B cell (primary cell): ENCODE measurements around the gene ZNF420. TPM values are rescaled to one million over a fixed set of nuclear protein-coding genes. Genes with fewer than 3 reads are reported as not detected.

Source experiments
- ATAC-seq: fragments of 200-7000 bp; cut with Tn5 transposase; one replicate; pipeline ENCODE4 v1.10.0; 2021; ENCODE audit warnings: low read depth, mild to moderate bottlenecking, moderate number of reproducible peaks, moderate library complexity
- CTCF ChIA-PET: fragments of 350-600 bp; sonication (Branson Sonifier 250); formaldehyde crosslinking; loops from one replicate; lab custom pipeline; 2021; ENCODE audit warnings: antibody characterized with exemption, inconsistent platforms; lab: Charles Lee
- POLR2A ChIA-PET: fragments of 350-600 bp; sonication (Branson Sonifier 250); formaldehyde crosslinking; loops from one replicate; lab custom pipeline; 2021; ENCODE audit warnings: antibody characterized with exemption; lab: Charles Lee
- DNase-seq: peaks from one replicate; pipeline ENCODE4 v3.0.0; 2013
- H2AFZ ChIP-seq: 2 replicates; pipeline ENCODE4 v1.6.1; 2012; ENCODE audit warnings: mild to moderate bottlenecking, low read depth, low read length; ENCODE audit not compliant: insufficient read depth, poor library complexity, severe bottlenecking
- H3K27ac ChIP-seq, 2 donors: 1 replicate in 1 of 2; 2 replicates in 1 of 2; pipeline ENCODE4 v1.5.1; 2012 to 2013; ENCODE audit warnings: low read length in 2 of 2, mild to moderate bottlenecking in 2 of 2, moderate library complexity in 1 of 2
- H3K27me3 ChIP-seq, 4 experiments: fragments of 200-600 bp in 1 of 4; sonication (generic) in 1 of 4; replicated peaks in 1 of 4; 1 replicate in 2 of 4; 2 replicates in 2 of 4; pipeline versions ENCODE4 v1.6.1 to v1.7.0; 2013 to 2016; ENCODE audit warnings: low read length in 3 of 4, mild to moderate bottlenecking in 2 of 4, mixed read lengths in 1 of 4, moderate library complexity in 1 of 4; ENCODE audit not compliant: insufficient read depth in 4 of 4, control insufficient read depth in 3 of 4; ENCODE audit errors: control extremely low read depth in 1 of 4
- H3K36me3 ChIP-seq, 2 experiments: replicated peaks in 1 of 2; 1 replicate in 1 of 2; 2 replicates in 1 of 2; pipeline versions ENCODE4 v1.6.1 to v1.7.1; 2013; ENCODE audit warnings: low read length in 1 of 2; ENCODE audit not compliant: insufficient read depth in 2 of 2, control insufficient read depth in 1 of 2; ENCODE audit errors: control extremely low read depth in 1 of 2, extremely low read depth in 1 of 2
- H3K4me1 ChIP-seq, 2 donors: fragments of 200-600 bp in 1 of 2; sonication (generic) in 1 of 2; 1 replicate in 1 of 2; 2 replicates in 1 of 2; pipeline versions ENCODE4 v1.5.1 to v1.6.1; 2013 to 2017; ENCODE audit warnings: low read length in 2 of 2; ENCODE audit not compliant: control insufficient read depth in 2 of 2, insufficient read depth in 2 of 2
- H3K4me2 ChIP-seq: replicated peaks from 2 replicates; pipeline ENCODE3; 2012; ENCODE audit warnings: mild to moderate bottlenecking, low read depth, low read length; ENCODE audit not compliant: poor library complexity, severe bottlenecking
- H3K4me3 ChIP-seq, 5 experiments: fragments of 200-600 bp in 1 of 5; sonication (generic) in 1 of 5; 1 replicate in 3 of 5; 2 replicates in 2 of 5; pipeline versions ENCODE4 v1.5.1 to v1.7.0; 2011 to 2016; ENCODE audit warnings: low read length in 4 of 5, mild to moderate bottlenecking in 4 of 5, low read depth in 2 of 5, control low read depth in 1 of 5, moderate library complexity in 1 of 5; ENCODE audit not compliant: insufficient read depth in 1 of 5; ENCODE audit errors: control extremely low read depth in 1 of 5, extremely low read depth in 1 of 5
- H3K79me2 ChIP-seq: fragments of 200-600 bp; sonication (generic); one replicate; pipeline ENCODE4 v1.6.0; 2016; ENCODE audit warnings: low read length; ENCODE audit not compliant: control insufficient read depth, insufficient read depth
- H3K9ac ChIP-seq: fragments of 200-600 bp; sonication (generic); 2 replicates; pipeline ENCODE4 v1.6.1; 2017; ENCODE audit warnings: mild to moderate bottlenecking, low read length, moderate library complexity
- H3K9me3 ChIP-seq, 3 donors: one replicate each; pipeline versions ENCODE4 v1.6.1 to v1.7.1; 2013; ENCODE audit warnings: low read length in 2 of 3; ENCODE audit not compliant: control insufficient read depth in 2 of 3, insufficient read depth in 1 of 3; ENCODE audit errors: control extremely low read depth in 1 of 3
- H4K20me1 ChIP-seq: 2 replicates; pipeline ENCODE4 v1.6.0; 2012; ENCODE audit warnings: mild to moderate bottlenecking, low read length; ENCODE audit not compliant: insufficient read depth, control insufficient read depth, poor library complexity, severe bottlenecking
- H3K27ac Mint-ChIP-seq: one replicate; pipeline ENCODE4 v1.8.0; 2021; ENCODE audit warnings: mixed read lengths
- H3K27me3 Mint-ChIP-seq: one replicate; pipeline ENCODE4 v1.8.0; 2021; ENCODE audit warnings: mixed read lengths
- H3K4me1 Mint-ChIP-seq: one replicate; pipeline ENCODE4 v1.8.0; 2021; ENCODE audit warnings: mixed read lengths
- H3K4me3 Mint-ChIP-seq: one replicate; pipeline ENCODE4 v1.8.0; 2021; ENCODE audit warnings: mixed read lengths
- H3K9me3 Mint-ChIP-seq: one replicate; pipeline ENCODE4 v1.8.0; 2022; ENCODE audit warnings: mixed read lengths; ENCODE audit not compliant: insufficient read depth
- CTCF ChIP-seq: fragments of 200-600 bp; IDR thresholded peaks from one replicate; pipeline ENCODE4 v1.8.0; 2022; ENCODE audit warnings: antibody characterized with exemption, mild to moderate bottlenecking
- EZH2 ChIP-seq: IDR thresholded peaks from 2 replicates; pipeline ENCODE4 v1.6.1; 2012; ENCODE audit warnings: borderline replicate concordance, low read depth, mild to moderate bottlenecking, moderate library complexity, low read length; ENCODE audit not compliant: insufficient read depth, poor library complexity, severe bottlenecking
- WGBS: methylation state at CpG from one replicate; pipeline ENCODE4 v1.1.5; 2013; ENCODE audit warnings: missing lambda C conversion rate; ENCODE audit not compliant: insufficient coverage; 5-methylcytosine and 5-hydroxymethylcytosine counted together
- intact Hi-C: fragments of 100-400 bp; cut with micrococcal nuclease; formaldehyde crosslinking; loops from one replicate; pipeline ENCODE4 v1.10.0; 2022
- polyA plus RNA-seq: library from polyadenylated mRNA; depleted of rRNA; stranded (reverse); fragments of >200 nt; gene quantifications from 2 replicates; pipeline ENCODE4 v1.2.3, GENCODE V29; 2012
- total RNA-seq, 2 donors: library from RNA; stranded (reverse); fragments of 120-200 nt in 1 of 2; gene quantifications; 1 replicate in 1 of 2; 2 replicates in 1 of 2; pipeline versions ENCODE4 v1.2.3 to v1.2.4, GENCODE V29; 2013 to 2022

ZNF420 gene
- total and polyA plus RNA-seq, 2 donors (not counting 1 experiment from before 2014, with no cell fraction given) = 10.4 to 17.4 TPM

GRCh38 chr19:37055330-37055729 lies 22.9 kb upstream of the ZNF420 start:
- no peak for ATAC-seq
- Histone ChIP-seq H4K20me1 (no peaks in the 10 kb centered on the region), H3K36me3 (no peaks in the 10 kb centered on the region), H2AFZ (no peak overlapping the region), H3K27ac (no peak overlapping the region), H3K4me1 (no peaks in the 10 kb centered on the region), H3K9ac (no peak overlapping the region), H3K79me2 (no peaks in the 10 kb centered on the region), H3K4me2 (no peak overlapping the region), H3K27me3 (no peaks in the 10 kb centered on the region), H3K9me3 (peaks cover 1 to 66% (median 7%) of the 10 kb centered on the region in 3 donors), H3K4me3 (no peak overlapping the region)
- intact Hi-C loops = no loop called here
- H3K4me3 Mint-ChIP-seq = no peak overlapping the region
- no peak for DNase-seq
- WGBS = 97% methylated on average over 22 of the region's 22 CpGs
- H3K27me3 Mint-ChIP-seq = no peaks in the 10 kb centered on the region
- ChIA-PET POLR2A (no interaction called here), CTCF (no interaction called here)
- TF ChIP-seq EZH2 = no peak
- no peak for TF ChIP-seq CTCF
- peaks cover 18% of the 10 kb centered on the region for H3K9me3 Mint-ChIP-seq
- no peak overlapping the region for H3K27ac Mint-ChIP-seq
- H3K4me1 Mint-ChIP-seq = no peaks in the 10 kb centered on the region

DNA sequence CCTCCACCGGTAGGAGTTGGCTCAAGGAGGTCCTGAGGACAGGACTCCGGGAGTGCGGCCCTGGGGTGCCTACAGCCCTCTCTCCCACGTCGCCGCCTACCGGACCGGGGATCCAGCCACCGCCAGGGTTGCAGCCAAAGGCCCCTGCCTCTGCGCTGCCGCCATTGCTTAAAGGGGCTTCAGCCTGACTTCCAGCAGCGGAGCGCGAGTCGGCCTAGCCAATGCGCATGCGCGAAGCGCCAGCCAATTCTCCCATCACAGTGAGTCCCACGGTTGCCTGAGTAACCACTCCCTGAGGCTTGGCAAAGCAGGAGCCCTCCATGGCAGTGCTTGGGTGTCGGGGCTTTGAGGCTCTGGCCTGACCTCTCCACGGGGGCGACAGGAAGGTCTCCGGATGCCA lies 21.5 kb upstream of the ZNF420 start:
- Histone ChIP-seq H3K4me1 (no peaks in the 10 kb centered on the region), H3K4me2 (no peak overlapping the region), H3K27me3 (no peaks in the 10 kb centered on the region), H3K36me3 (no peaks in the 10 kb centered on the region), H3K9me3 (peaks cover 3 to 73% (median 7%) of the 10 kb centered on the region in 3 donors), H3K4me3 (no peak overlapping the region), H3K9ac (no peak overlapping the region), H2AFZ (no peak overlapping the region), H3K27ac (no peak overlapping the region), H3K79me2 (no peaks in the 10 kb centered on the region), H4K20me1 (no peaks in the 10 kb centered on the region)
- ATAC-seq = no peak
- no peaks in the 10 kb centered on the region for H3K27me3 Mint-ChIP-seq
- no peak for TF ChIP-seq EZH2
- TF ChIP-seq CTCF = no peak
- no peak overlapping the region for H3K4me3 Mint-ChIP-seq
- no peaks in the 10 kb centered on the region for H3K4me1 Mint-ChIP-seq
- intact Hi-C loops = no loop called here
- H3K9me3 Mint-ChIP-seq = peaks cover 16% of the 10 kb centered on the region
- CTCF ChIA-PET = no interaction called here
- POLR2A ChIA-PET = no interaction called here
- 95% methylated on average over 24 of the region's 24 CpGs for WGBS
- DNase-seq = no peak
- no peak overlapping the region for H3K27ac Mint-ChIP-seq
